ENCODE results near the gene TPRX2.
A peak's percentile ranks its signal among the peaks of the same experiment; 100 is the strongest.
"Not testable (repeated sequence)": the region's sequence is repeated elsewhere in the genome, so short reads cannot be mapped to it uniquely, and the experiment has no call there.

TPRX2 gene

GRCh38 chr19:47858646-47859285 is at the start of gene TPRX2:
TPRX2 (plus strand) TSS chr19:47859235; CDS start chr19:47859247, 12 bp downstream.
- DNase-seq (ENCODE audit: low read depth, low spot score); POLR2A ChIA-PET; H3K4me3 ChIP-seq (ENCODE audit: low read depth, low read length): not testable (repeated sequence)
- CTCF ChIA-PET: interaction anchor here (0.9 kb wide), 1 partner anchor 8 kb away, joined by 3 read pairs; no protein-coding TSS in a partner anchor

GRCh38 chr19:47813304-47813994 is 45.6 kb upstream of the TPRX2 start:
- DNase-seq (ENCODE audit: low read depth, low spot score): no peak
- POLR2A ChIA-PET: no interaction called here
- H3K4me3 ChIP-seq (ENCODE audit: low read depth, low read length): no peak overlapping the region
- CTCF ChIA-PET: interaction anchor here (0.9 to 3.3 kb wide), 6 partner anchors 8 to 50 kb away, joined by 3 to 24 read pairs (median 10); no protein-coding TSS in a partner anchor
- TF ChIP-seq CTCF (IDR thresholded peaks at IDR 0.05; ENCODE audit: insufficient read depth, low read length, missing control alignments): peak; percentile 75

GRCh38 chr19:47813995-47814328 is 45.1 kb upstream of the TPRX2 start:
- CTCF ChIA-PET: interaction anchor here (1.0 to 3.3 kb wide), 6 partner anchors 8 to 50 kb away, joined by 5 to 24 read pairs (median 10); no protein-coding TSS in a partner anchor
- DNase-seq (ENCODE audit: low read depth, low spot score): no peak
- H3K4me3 ChIP-seq (ENCODE audit: low read depth, low read length): no peak overlapping the region
- TF ChIP-seq CTCF (IDR thresholded peaks at IDR 0.05; ENCODE audit: insufficient read depth, low read length, missing control alignments): no peak
- POLR2A ChIA-PET: no interaction called here

- CTCF ChIA-PET: interaction anchor here (0.6 to 3.1 kb wide), 5 partner anchors 8 to 47 kb away, joined by 4 to 14 read pairs (median 8); no protein-coding TSS in a partner anchor
- DNase-seq (ENCODE audit: low read depth, low spot score); POLR2A ChIA-PET; H3K4me3 ChIP-seq (ENCODE audit: low read depth, low read length): not testable (repeated sequence)
Observed at GRCh38 chr19:47816270-47816669, 42.8 kb upstream of the TPRX2 start.

DNA sequence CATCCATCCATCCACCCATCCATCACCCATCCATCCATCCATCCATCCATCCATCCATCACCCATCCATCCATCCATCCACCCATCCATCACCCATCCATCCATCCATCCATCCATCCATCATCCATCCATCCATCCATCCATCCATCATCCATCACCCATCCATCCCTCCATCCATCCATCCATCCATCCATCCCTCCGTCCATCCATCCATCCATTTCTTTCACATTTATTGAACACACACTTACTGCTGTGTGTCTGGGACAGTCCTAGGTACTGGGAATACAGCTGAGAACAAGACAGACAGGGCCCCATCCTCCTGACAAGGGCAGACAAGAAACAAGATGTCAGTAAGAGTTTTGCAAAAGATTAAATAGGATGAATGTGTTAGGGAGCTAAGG is 40.8 kb upstream of the TPRX2 start:
- CTCF ChIA-PET: interaction anchor here (2.9 kb wide), 1 partner anchor 45 kb away, joined by 9 read pairs; no protein-coding TSS in a partner anchor
- DNase-seq (ENCODE audit: low read depth, low spot score); H3K4me3 ChIP-seq (ENCODE audit: low read depth, low read length); POLR2A ChIA-PET: not testable (repeated sequence)

- no peak overlapping the region for H3K4me3 ChIP-seq (ENCODE audit: low read depth, low read length)
- no peak for TF ChIP-seq CTCF (IDR thresholded peaks at IDR 0.05; ENCODE audit: insufficient read depth, low read length, missing control alignments)
- no peak for DNase-seq (ENCODE audit: low read depth, low spot score)
- POLR2A ChIA-PET: no interaction called here
- CTCF ChIA-PET: no interaction called here
Observed at GRCh38 chr19:47819858-47820257, 39.2 kb upstream of the TPRX2 start.

- H3K4me3 ChIP-seq (ENCODE audit: low read depth, low read length): no peak overlapping the region
- CTCF ChIA-PET: no interaction called here
- no peak for TF ChIP-seq CTCF (IDR thresholded peaks at IDR 0.05; ENCODE audit: insufficient read depth, low read length, missing control alignments)
- POLR2A ChIA-PET: no interaction called here
- DNase-seq (ENCODE audit: low read depth, low spot score): no peak
Observed at GRCh38 chr19:47820410-47820809, 38.6 kb upstream of the TPRX2 start.

Data from AG04449 (cell line).